HG02588 (cell line): ENCODE data around the gene UBAC1.
"Not testable (repeated sequence)": the region's sequence is repeated elsewhere in the genome, so short reads cannot be mapped to it uniquely, and the experiment has no call there.

Experiments
- ATAC-seq: cut with Tn5 transposase; IDR thresholded peaks from one replicate; pipeline ENCODE4 v1.9.1; 2021; ENCODE audit warnings: mild to moderate bottlenecking, moderate library complexity; ENCODE audit not compliant: unreplicated experiment

Gene UBAC1

DNA sequence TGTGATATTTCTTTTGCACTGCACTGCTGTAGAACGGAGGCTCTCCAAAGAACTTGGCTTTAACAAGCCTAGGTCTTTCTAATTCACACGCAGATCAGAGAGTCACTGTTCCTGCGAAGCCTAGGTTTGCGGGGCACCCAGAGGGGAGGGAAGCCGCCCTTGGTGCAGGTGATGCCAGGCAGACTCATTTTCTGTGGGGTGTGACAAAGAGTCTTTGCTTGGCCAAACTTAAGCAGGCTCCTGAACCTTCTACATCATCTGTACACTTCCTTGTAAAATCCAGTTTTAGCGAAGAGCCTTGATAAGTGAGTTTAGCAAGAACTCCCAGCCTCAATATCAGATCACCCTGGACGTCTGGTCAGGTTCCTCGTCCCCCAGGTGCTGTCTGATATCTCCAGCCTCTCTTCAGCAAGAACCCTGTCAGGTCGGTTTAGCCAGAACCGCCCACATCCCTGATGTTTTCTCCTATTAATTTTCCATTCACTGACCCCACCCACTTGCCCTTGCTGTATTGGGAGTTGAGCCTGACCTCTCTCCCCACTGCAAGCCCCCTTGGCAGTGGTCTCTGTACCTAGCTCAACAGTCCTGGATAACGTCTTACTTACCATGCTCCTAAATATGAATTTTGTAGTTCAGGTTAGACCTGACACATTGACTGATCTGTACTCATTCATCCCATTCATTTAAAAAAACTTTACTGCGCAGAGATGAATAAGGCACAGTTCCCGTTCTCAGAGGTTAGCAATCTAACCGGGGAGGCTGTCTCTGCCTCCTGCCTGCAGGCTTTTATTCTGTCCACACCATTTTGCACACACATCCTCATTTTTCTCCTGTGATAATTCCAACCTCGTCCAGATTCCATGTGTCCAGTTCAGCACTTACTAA is 880 bp upstream of the UBAC1 start:
- ATAC-seq: no peak

DNA sequence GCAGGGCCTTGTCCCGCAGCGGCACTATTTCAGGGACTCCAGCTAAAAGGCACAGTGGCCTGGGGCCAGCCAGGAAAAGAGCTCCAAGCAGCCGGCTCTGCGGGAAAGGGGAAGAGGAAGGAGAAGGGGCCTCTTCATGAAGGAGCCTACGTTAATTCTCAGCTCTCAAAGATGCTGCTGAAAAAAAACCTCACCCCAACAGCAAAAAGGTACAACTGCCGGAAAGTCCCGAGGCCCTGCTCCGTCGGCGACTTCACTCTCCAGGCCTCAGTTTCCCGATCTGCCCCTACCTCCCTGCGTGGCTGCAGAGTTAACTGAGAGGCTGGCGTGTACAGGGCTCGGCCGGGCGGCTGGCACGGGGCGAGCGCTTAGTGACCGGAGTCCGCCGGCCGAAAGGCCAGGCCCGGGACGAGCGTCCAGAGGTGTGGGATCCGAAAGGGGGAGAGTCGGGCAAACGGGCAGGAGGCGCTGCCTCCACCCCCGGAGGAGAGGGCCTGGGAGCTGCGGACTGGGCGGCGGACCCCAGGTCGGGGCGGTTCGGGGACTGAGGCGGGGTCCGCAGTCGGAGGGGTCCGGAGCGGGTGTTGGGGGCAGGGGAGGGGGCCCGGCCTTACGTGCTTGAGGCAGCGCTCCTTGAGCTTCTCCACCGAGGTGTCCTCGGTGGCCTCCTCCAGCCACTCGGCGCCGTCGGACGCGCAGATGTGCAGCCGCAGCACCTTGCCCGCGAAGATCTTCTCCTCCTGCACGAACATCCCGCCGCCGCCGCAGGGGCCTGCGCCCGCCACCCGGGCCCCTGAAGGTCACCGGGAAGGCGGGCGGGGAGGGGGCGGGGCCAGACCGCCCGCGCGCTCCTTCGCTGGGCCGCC is 529 bp downstream of the UBAC1 start:
- ATAC-seq: no peak

DNA sequence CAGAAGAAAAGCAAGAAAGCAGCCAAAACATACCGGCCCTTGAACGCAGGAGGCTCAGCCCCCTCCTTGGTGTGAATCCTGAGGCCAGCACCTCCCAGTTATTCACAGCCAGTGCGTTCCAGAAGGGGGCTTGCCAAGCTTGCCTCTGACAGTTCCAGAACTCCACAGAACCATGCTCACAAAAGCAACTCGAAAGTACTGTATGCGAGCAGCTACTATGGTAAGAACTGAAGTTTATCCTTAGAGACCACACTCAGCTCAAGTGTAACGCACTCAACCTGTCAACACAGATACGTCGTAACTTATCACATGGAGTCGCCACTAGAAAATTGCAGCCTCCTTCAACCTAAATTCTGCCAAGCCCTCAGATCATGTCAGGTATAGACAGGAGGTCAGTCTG is 1.4 kb downstream of the UBAC1 start:
- no peak for ATAC-seq

DNA sequence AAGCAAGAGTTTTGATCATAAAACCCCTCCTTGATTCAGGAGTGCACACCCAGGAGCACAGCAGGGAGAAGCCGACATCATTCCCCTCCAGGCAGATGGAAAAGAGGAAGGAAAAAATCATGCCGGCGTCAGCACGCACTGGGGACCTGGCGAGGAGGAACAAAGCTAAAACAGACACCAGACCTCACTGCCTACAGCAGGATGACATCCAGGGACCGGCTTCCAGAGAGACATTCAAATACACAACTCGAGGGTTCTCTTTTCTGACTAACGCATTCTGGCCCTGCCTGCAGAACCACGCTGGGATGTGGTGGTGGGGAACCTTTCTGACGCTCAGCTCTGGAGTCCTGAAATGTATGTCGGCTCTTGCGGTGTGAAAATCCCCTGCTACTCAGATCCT is 2.7 kb downstream of the UBAC1 start:
- ATAC-seq: no peak

DNA sequence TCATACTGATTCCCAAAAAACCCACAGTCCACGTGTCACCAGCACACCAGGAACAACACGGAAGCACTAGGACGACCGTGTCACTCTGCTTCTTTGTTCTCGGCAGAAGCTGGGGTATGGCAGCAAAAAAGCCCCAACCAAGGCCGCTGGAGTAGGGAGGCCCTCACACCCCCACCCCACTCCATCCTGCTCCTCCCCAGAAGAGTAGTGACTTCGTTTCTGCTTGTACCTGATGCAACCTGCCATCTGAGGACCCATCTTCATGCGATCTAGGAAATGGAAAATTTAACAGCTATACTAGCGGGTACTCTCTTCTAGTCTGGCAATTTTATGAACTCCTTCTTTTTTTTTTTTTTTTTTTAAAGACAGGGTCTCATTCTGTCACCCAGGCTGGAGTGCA is 3.7 kb downstream of the UBAC1 start:
- ATAC-seq: no peak

DNA sequence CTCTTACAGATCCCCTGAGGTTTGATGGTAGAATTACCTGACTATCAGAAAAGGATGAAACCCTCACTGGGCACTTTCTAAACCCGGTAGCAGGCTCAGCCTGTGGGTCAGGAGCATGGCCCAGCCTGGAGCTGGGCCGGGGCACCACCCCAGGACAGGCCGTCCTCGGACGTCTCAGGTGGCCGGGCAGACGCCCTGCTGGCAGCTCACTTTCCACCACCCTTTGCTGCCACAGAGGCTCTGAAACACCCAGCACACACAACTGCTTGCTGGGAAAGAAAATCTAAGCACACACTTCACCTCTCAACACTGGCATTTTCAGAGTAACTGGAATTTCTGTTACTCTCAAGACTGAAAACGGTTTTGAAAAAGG is 4.4 kb downstream of the UBAC1 start:
- no peak for ATAC-seq

DNA sequence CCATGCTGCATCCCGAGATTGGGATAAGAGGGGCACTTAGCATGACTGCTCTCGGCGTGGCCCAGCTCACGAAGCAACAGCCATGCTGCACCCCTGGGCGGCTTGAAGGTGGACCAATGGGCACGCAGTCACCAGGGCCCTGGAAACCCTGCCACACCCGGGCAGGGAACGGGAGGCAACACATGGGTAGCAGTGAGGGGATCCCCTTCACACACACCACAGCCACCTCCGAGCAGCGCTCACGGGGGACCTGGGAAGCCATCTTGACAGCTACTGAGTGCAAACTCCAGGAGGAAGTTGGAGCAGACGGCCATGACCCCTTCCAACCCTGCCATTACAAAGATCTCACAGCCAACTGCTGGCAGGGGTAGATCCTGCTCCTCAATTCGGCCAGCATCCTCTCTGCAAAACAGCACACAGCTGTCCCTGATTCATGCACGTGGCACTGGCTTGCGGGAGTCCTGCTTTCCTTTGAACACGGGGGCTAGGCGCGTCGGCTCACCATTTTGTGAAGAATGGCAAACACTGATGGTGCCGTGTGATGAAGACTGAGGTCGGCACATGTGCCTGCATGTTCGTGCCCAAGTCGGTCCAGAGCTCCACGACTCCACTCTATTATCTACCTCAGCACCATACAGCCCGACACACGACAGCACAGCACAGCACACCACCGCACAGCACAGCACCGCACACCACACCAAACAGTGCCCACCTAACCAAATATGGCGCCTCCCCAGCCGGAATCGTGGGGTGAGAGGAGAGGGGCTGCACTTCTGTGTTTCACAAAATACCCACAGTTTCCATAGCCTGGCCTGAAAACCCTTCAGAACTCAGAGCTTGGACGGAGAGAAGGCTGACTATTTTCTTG is 5.0 kb downstream of the UBAC1 start:
- ATAC-seq: no peak

DNA sequence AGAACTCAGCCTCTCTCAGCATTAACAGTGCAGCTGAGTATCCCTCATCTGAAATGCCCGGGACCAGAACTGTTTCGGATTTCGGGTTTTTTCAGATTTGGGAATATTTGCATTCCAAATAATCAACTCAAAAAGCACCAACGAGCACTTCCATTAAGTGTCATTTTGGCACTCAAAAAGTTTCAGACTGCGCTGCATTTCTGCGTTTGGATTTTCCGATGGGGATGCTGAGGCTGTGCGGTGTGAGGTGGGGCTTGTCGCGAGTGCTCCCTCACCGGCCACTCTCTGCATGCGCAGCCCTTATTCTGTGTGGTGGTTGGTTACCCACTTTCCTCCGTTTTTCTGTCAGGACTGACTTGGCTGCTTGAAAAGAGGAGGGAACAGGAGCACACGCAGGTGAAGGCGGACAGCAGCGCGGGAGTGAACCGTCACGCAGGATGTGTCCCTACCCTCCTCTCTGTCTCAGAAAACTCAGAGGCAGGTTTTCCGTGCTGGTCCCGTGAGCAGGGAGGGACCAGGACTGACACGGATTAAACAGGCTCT is 8.4 kb downstream of the UBAC1 start:
- no peak for ATAC-seq

DNA sequence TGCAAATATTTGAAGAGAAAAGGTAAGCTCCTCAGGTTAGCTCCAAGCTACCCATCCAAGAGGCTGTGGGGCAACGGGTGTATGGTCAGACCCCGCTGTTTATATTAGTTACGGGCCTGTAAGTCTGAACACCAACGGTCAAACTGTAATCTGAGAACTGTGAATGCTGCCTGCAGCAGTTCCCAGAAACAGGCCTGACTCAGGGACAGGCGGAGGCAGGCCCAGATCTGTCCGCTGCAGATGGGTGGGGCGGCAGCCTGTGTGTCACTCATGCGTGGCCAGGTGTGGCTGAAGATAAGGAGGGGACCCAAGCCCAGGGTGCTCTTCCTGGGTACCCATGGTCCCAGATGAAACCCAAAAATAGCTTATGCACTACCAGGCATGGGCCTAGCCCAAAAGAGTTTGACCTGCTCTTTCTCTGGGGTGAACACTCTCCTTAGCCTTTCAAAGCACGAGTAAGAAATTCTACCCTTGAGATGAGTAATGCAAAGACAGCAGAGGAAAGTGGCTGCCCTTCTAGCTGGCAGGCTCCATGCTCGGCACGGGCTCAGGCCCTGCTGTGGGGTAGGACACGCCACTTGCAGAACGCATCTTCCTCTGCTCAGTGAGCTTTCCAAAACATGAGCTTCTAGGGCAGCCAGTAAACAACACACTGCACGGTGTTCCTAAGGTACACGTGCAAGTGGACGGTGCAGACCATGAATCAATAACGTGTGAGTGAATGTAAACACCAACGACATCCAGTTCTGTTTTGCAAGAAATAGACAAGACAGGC is 9.1 kb downstream of the UBAC1 start:
- no peak for ATAC-seq

DNA sequence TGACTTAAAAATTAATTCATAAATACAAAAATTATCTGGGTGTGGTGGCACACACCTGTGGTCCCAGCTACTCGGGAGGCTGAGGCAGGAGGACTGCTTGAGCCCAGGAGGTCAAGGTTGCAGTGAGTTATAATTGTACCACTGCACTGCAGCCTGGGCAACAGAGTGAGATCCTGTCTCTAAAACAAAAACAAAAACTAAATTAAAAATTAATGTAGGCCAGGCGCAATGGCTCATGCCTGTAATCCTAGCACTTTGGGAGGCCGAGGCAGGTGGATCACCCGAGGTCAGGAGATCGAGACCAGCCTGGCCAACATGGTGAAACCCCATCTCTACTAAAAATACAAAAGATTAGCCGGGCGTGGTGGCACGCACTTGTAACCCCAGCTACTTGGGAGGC is 9.9 kb downstream of the UBAC1 start:
- ATAC-seq: not testable (repeated sequence)

DNA sequence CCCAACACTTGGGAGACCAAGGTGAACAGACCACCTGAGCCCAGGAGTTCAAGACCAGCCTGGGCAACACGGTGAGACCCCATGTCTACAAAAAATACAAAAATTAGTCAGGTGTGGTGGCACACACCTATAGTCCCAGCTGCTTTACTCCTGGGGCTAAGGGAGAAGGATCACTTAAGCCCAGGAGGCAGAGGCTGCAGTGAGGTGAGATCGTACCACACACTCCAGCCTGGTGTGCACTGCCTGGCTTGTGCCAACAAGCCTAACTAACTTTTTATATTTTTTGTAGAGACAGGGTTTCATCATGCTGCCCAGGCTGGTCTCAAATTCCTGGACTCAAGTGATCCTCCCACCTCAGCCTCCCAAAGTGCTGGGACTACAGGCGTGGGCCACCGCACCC is 10.3 kb downstream of the UBAC1 start:
- ATAC-seq: not testable (repeated sequence)

DNA sequence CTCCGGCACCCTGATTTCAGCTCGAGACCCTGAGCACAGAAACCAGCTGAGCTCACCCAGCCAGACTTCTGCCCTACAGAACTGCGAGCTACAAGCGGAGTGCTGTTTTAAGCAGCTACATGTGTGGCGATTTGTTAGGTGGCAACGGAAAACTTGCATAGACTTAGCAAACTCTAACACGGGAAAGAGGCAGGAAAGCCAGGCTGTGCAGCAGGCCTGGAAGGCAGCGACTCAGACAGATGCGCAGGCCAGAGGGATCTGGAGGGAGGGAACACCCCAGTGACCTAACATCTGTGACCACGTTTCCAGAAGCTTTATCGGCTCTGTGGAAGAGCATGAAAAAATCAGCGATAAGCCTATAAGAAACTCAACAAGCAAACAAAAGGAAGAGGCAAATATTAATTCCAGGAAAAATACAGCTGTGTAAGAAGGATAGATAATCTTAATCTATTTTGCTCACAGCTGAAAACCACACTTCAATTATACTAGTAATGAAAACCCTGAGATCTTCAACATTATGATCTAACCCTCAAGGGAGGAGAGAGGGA is 11.0 kb downstream of the UBAC1 start:
- ATAC-seq: no peak

DNA sequence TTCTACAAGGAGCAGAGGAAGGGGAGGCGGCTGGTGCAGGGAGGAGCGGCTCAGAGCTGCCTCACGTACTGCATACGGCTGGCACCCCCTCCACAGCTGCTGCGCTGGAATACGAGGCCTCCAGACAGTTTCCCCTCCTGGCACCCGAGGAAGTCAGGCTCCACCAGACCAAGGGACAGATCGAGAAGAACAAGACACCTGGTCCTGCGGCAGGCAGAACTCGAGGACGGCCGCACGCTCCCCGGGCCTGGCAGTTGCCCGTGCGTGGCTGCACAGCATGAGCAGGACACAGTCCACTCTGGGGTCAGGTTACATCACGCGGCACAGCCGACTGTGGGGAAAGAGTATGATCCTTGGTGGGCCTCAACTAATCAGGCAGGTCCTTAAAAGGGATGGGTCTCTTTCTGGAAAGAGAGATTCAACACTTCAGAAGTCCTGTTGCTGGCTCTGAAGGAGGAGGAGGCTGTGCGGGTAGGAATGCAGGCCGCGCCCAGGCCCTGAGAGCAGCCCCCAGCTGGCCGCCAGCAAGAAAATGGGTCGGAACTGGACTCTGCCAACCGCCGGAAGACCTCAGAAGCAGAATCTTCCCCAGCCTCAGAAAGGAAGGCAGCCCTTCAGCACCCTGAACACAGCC is 11.6 kb downstream of the UBAC1 start:
- no peak for ATAC-seq

DNA sequence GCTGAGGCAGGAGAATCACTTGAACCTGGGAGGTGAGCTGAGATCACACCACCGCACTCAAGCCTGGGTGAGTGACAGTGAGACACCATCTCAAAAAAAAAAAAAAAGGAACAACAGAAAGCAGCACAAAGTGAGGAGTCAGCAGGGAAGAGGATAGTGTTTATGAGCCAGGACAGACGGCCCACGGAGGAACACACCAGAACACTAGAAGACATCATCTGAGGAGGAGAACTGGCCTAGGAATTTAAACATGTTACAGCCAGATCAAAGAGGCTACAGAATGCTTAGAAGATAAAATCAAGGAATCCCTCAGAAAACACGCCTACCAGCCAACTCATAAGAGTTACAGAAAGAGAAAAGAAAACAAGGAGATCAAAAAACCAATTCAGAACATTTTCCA is 12.2 kb downstream of the UBAC1 start:
- ATAC-seq: no peak

DNA sequence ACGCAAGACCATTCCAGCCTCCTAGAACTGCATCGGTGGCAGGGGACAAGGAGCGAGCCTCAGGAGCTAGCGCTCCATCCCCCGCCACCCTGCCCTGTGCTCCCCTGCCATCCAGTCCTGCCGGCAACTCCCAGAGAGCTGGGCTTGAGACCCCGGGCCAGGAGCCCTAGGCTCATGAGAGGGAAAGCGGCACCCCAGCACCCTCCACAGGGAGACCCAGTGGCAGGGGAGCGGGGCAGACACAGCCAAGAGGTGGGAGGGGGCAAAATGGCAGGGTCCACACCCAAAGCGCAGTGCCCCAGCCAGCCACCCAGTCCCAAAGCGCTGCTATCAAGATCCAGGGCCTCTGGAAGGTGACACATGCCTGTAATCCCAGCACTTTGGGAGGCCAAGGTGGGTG is 12.7 kb downstream of the UBAC1 start:
- no peak for ATAC-seq

DNA sequence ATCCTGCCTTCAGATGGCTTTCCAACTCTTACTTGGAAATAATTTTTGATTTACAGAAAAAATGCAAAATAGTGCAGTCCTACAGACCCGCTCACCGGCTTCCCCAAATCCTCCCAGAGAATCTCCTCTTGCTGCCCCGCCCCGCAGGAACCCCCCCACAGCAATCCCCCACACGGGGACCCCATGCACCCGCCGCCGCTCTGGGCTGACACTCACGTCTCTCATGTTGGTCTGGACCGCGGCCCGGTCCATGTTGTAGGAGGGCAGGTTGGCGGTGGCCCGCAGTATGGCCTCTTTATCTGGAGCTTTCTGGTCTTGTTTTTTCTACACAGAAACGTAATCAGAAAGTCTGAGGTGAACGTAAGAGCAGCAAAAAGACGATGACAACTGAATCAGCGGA is 13.6 kb downstream of the UBAC1 start:
- ATAC-seq: no peak

DNA sequence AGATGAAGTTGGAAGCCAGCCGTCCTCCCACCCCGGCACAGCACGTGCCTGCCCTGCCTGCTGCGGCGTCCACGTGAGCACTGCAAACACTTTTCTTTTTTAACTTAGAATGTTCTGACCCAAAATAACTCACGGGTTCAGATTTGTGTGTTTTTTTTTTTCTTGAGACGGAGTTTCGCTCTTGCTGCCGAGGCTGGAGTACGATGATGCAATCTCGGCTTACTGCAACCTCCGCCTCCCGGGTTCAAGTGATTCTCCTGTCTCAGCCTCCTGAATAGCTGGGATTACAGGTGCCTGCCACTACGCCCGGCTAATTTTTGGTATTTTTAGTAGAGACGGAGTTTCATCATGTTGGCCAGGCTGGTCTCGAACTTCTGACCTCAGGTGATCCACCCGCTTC is 14.1 kb downstream of the UBAC1 start:
- not testable (repeated sequence) for ATAC-seq

DNA sequence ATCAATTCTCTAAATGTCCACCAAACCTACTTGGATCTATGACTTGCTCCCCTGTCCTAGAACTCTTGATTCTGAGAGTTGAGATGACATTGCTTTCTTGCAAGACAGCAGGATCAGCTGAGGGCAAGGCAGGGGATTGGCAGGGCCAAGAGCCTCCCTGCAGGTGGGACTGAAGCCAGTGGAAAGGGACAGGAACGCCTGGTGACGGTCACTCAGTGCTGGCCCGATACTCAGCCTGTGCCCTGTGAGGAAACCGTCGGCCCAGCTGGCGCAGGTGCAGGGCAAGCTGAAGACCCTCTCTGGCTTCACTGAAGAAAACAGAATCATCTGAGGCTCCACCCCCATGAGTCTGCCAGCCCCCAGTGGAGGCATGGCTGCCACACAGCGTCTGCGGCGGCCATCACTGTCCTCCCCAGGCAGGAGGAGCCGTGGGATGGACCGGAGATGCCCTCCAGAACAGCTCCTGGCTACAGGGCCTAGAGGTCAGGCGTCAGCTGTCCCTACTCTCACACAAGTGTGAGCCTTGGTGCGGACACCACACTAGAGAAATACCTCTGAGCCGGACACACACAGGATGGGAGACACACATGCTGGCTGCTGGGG is 14.7 kb downstream of the UBAC1 start:
- no peak for ATAC-seq

DNA sequence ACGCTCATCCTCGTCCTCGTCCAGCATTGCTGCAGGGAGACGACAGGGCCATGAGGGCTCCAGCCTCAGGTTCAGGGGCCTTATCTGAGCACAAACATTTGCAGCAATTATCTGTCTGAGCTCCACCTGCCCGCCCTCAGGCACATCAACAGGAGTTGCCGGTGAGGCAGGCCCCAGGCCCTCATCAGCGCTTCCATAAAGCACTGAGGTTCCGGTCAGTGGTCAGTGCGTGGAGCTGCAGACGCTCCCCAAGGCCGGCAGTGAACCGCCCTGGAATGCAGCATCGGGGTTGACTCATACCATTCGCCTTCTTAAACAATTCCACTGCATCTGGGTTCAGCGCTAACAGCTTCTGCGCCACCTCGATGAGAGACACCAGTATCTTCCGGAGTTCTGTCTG is 15.2 kb downstream of the UBAC1 start:
- no peak for ATAC-seq
